Inferior parietal cortex (tissue), 1 donor: ENCODE measurements around the gene KCND3.

Experiments
- DNase-seq: peaks from one replicate; pipeline ENCODE4 v3.0.0-alpha.2; 2016; ENCODE audit errors: extremely low spot score

The KCND3 gene

DNA sequence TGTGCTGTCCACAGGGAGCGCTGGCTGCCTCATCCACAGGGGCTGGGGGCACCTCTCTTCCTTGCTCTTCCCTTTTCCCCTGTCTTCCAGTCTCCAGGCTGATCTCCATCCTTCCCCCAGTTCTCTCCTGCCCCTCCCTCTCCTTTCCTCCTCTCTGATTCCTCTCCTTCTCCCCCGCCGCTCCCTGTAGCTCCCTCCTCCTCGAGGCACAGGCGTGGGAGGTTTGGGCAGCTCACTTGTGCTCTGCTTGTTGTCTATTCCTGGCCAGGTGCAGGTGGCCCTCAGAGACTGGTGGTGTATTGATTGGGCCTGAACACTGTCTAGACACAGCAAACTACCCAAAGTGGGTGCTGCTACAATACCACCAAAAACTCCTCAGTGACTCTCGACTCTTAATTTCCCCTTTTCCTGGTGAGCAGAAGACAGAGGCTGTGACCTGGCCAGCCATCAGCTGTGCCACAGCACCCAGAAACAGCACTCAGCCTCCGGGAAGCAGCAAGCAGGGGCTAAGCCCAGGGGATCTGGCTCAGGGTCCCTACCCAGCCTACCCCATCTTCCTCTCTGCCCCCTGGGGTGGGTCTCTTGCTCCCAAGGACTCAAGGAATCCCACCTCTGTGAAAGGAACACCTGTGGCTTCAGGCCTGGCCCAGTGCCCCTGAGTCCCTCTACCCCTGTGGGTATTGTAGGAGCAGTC lies 140.5 kb downstream of the KCND3 start:
- DNase-seq, result no peak

DNA sequence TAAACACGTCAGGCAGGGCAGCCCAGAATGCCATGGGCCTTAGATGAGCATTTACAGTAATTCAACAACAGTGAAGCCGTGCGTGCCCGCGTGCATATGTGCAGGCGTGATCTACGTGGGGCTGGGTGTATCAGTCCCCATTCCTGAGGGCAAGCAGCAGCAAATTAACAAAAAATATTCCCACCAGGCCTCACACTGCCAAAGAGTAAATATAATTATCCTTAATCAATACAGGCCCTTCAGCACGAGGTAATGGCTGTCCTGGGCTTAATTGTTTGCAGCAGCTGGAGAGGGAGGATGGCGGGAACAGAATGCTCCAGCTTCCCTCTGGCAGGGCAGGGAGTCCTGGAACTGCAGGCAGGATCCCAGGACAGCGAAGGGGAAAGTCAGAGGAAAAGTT lies 142.0 kb downstream of the KCND3 start:
- DNase-seq, result no peak

DNA sequence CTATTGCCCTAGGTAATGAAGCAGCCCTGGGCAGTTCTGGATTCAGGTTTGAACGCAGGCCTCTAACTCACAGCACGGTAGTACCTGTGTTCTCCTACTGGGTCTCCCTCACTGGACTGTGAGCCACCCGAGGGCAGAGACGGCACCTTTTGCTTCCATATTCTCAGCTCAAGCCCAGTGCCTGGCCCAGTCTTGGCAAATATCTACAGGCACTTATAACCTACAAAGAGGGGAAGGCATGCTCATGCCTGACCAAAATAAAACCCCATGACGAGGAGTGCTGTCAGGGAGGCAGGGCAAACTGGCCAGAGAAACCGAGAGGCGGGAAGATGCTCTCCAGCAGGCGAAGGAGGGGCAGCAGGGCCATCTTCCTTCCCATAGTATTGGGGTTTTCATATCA lies 142.6 kb downstream of the KCND3 start:
- DNase-seq, result no peak

DNA sequence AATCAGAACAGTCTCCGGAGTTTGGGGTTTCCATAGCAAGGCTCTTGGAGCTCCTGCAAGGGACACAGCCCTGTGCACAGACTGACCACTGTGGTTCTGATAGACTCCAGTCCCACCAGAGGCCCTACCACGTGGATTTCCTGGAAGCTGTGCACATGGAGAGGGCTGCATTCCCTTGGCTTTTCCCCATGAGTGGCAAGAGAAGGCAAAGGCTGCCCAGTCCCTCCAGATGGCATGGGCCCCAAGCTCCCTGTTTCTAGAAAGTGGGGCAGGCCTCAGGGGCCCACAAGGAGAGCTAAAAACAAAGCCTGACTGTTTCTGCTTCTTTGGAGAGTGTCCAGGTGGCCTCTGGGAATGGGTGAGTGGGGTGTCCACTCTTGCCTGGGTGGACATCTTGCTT lies 146.3 kb downstream of the KCND3 start:
- DNase-seq, result no peak

DNA sequence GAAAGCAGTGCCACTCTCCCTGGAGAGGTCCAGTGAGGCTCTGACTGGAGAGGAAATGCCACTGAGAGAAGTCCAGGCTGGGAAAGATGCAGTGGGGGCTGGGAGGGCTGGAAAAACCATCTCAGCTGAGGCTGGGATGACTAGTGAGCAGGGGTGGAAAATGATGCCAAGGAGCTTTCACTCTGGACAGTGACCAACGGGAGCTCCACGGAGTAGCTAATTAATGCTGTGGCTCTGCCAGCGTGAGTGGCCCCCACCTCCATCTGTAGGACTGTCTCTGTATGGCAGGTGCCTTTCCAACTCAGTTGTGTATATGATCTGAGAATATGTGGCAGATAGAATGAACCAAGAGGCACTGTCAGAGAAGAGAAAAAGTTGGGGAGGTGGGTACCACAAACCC lies 147.1 kb downstream of the KCND3 start:
- no peak for DNase-seq

DNA sequence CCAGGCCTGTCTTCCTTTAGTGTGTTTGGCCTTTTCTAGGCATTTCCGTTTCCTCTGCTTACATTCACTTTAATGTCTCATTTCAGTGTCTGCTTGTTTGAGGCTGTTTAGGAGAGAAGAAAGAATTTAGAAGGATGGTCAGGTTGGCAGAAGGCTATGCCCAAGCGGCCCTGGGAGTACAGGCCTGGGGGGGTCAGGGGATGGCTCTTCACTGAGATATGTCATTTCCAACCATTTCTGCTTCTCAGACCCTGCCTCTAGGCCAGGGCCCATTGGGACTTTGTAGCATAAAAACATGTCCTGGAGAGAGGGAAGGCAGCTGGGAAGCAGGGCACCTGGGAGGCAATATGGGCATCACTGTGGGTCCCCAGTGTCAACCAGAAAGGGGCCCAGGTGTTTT lies 147.7 kb downstream of the KCND3 start:
- no peak for DNase-seq

DNA sequence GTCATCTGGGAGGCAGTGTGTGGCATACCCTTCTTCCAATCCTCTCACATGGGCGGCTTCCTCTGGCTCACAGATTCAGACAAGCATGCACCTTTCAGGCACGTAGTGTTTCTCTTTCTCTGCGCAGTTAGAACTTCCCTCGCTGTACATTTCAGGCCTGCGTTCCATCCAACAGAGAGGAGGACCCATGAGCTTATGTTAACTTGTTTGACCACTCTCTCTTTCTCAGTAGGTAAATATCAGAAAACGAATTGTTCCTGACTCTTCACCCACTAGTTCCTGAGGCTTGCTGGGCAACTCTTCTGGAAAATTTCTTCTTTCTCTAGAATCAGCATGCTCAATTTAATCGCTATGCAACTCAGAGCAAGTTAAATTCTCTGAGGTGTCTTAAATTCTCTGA lies 148.3 kb downstream of the KCND3 start:
- no peak for DNase-seq

DNA sequence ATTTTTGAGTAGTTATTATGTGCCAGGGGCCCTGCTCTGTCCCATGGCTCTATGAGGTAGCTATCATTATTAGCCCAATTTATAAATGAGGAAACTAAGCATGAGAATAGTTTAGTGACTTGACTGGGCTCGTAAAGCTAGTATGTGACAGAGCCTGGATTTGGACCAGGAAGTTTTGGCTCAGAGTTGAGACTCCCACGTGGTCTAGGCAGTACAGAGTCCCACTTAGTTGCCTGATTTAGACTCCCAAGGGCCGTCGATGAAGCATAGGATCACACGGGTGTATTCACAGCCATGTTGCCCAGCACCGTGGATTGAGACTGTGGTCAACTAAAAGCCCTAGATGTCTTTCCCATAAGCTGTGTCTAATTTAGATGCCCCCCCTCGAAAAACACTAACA lies 152.1 kb downstream of the KCND3 start:
- no peak for DNase-seq

DNA sequence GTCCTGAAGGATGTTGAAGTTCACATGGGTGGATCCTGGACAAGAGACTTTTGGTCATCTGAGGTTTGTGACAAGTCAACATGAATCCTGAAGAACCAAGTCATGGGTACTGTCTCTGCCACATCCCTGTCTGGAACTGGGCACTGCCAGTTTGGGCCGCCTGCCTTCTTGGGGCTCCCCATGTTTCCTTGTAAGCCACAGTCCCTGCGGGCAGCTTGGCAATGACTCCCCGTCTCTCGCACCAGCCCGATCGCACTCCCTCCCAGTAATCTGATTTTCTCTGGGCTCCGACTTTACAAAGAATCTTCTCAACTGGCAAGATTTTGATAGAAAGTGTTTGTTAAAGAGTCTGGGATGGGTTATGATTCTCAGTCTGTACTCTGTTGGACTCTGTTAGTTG lies 153.4 kb downstream of the KCND3 start:
- no peak for DNase-seq

DNA sequence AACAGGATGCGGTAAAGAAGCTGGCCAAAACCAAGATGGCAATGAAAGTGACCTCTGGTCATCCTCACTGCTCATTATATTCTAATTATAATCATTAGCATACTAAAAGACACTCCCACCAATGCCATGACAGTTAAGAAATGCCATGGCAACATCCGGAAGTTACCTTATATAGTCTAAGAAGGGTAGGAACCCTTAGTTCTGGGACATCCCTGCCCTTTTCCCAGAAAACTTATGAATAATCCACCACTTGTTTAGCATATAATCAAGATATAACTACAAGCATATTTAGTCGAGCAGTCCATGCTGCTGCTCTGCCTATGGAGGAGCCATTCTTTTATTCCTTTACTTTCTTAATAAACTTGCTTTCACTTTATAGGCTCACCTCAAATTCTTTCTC lies 154.0 kb downstream of the KCND3 start:
- DNase-seq, result no peak

DNA sequence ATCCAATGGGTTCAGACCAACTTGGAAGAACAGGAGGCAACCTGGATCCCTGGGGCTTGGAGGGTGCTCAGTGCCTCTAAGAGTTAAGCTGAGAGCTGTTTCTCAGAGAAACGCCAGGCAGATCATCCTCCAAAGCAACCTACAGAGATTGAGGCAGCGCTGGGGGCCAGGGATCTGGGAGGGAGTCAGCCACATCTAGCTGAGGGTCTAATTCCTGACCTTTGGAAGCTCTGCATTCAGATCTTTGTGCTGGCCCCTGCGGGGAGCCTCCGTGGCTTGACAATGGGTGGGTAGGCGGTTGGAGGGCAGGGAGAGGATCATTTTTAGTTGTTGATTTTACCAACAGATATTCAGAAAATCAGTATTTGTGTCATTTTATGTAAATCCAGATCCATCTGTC lies 154.5 kb downstream of the KCND3 start:
- no peak for DNase-seq

DNA sequence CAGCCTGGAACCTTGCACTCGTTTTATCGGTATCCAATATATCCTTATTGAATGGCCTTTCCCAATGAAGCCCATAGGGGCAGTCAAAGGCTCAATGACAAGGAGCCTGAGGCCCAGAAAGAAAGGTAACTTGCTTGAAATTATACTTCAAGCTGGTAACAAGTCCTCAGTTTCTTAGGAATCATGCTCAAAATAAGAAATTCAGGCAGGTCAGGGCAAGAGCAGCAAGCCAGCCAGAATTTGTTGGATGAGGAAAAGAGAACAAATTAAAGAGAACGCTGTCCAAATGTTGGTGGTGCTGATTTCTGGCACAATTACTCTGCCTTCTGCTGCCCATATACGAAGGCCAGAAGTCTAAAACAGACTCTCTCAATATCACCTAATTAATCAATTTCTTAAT lies 156.1 kb downstream of the KCND3 start:
- DNase-seq, result no peak

DNA sequence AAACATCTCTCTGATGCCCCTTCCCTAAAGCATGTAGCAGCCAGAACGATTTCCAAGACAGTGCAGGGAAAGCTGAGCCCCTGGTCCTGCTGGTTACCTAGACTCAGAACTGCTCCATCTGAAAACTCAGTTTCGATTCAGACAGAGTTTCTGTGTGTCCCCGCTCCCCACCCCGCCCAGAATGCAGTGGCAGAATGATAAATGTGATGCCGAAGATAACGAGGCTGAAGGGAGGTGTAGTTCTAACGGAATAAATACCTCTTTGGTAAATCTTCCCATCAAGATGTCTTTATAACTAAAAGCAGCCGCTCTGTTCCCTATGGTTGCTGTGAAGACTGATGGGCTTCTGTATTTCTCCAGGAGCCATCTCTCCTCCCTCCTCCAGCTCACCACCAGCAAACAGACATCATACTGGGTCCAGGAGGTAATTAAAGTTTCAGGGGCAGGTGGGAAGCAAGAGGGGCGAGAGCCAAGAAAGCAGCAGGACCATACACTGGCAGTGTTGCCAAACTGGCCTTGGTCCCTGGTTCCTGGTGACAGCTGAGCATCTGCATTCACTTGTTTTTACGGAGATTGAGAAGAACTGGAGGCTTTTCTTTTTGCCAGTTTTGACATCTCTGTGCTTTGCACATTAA lies 156.8 kb downstream of the KCND3 start:
- no peak for DNase-seq

DNA sequence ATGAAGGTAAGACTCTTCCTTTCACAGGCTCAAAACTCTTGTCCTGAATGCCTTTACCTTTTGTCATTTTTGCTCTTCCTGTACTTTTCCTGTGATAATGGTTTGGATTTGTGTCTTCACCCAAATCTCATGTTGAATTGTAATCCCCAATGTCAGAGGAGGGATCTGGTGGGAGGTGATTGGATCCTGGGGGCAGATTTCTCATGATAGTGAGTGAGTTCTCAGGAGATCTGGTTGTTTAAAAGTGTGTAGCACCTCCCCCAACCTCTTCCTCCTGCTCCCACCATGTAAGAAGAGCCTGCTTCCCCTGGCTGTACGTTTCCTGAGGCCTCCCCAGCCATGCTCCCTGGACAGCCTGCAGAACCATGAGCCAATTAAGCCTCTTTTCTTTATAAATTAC lies 158.3 kb downstream of the KCND3 start:
- no peak for DNase-seq

DNA sequence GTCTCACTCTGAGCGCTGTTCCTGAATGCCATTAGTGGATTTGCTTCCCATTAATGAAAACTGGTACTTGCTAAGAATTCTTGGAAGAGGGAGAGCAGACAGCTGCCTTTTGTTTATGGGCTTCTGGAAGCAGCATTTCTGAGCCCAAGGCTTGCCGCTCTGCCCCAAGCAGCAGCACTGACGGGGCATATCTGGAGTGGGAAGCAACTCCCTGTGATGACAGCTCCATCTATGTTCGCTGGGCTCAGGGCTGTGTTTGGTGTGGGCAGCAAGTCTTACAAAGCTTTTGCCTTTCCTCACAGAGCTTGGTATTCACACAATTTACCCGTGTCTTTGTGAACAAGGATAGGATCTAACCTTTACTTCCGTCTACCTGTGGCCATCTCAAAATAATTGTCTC lies 161.5 kb downstream of the KCND3 start:
- DNase-seq, result no peak

DNA sequence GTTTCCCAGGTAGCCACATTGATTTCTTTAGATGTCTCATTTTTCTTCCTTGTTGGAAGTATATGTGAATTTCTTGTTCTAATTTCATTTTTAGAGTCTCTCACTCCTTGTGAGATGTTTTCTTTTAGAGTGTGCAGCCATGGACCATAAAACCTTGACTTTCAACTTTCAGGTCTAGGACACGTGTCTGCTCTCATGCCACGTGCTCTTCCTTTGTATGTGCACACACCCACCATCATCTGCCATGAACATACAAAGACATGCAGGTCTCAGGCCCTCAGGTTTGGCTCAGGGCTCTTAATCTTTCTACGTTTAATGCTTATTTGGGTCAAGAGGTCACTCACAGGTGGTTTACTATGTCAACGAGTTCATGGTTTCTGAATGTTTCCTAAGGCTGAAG lies 163.2 kb downstream of the KCND3 start:
- no peak for DNase-seq

DNA sequence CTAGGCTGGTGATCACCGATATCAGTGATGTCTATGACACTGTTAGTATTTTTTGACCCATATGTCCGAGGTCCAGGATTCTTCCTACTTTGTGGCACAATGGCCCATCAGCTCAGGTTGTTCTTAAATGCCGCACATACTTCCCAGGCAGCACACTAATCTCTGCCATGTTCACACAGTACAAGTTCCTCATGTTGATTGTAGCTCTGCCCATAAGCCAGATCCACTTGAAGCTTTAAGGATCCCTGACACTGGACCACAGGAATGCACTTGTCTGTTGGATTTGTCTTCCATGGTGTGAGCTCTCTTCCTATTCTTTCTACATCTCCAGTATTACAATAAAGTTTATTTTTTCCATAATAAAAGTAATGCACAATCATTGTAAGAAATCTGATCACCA lies 164.3 kb downstream of the KCND3 start:
- DNase-seq, result no peak

DNA sequence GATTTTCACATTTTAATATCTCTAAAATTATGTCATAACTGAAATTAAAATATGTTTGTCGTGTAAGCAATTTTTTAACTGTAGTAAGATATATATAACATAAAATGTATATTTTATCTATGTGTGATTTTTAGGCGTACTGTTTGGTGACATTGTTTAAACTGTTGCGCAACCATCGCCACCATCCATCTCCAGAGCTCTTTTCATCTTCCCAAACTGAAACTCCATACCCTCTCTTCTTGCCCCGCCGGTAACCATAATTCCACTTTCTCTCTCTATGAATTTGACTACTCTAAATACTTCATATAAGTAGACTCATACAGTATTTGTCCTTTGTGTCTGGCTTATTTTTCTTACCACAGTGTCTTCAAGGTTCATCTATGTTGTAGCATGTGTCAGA lies 167.3 kb downstream of the KCND3 start:
- no peak for DNase-seq

DNA sequence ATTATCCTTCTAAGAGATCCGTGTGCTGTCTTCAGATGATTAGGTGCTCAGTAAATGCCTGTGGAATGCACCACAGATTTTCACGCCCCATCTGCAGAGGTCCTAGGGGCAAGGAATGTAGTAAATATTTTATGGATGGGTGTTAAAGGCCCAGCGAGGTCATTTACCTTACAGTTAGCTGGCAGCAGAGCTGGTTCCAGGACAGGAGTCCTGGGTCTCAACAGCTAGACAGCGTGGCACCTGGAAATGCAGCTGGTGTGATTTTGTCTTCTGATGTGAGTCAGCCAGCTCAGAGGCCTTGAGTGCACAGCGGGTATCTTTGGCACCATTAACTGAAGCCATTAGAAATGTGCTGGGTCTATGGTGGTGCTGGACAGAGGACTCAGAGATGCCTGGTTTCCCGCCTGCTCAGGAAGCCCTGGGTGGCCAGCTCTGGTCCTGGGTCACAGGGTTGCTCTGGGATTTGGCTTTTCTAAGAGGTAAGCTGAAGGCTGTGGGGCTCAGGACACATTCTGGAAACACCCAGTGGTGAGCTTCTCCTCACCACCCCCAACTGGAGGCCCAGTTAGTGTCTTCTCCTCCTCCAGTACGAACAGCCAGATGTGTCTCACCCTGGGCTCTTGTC lies 168.2 kb downstream of the KCND3 start:
- DNase-seq, result no peak

DNA sequence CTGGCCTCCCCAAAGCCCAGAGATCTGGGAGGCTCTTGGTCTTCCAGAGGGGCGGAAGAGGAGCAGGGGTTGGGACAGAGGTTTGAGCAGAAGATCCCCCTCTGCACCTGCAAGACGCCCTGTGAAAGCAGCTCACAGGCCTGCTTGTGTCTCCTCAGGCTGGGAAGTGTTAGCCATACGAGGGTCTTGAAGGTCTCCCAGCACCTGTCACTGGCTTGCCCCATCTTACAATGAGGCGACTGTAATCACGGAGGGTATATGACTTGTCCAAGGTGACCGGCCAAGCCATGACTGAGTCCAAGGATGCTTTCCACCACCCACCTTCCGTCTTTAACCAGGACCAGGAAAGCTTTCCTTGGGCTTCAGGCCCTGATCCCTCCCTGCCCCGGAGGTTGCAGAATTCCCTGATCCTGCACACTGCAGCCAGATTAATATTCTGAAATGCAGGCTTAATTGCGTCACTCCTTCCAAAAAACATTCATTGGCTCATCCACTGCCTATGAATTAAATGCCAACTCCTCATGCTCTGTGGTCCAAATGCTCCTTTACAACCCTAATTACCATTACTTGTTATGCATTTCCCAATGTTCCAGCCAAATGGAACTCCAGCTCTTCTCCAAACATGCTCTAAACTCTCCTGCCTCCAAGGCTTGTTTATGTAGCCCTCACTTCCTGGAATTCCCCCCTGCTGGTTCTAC lies 169.8 kb downstream of the KCND3 start:
- no peak for DNase-seq

DNA sequence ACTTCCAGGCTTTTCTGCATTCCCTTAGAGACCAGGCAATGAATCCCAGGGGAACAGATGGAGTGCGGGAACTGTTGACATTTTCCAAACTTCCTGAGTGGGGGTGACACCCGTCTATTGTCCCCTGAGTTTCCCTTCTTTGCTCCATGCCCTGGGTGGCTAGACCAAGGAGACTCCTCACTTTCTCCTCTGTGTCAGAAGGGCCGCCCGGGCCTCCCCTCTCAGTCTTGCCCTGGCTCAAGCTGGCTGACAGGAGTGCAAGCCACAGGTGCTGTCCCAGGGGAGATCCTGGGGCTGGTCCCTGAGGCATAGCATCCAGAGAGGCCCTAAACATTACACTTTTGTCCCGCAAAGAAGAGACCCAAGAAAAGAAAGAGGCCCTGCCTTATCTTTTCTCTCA lies 170.9 kb downstream of the KCND3 start:
- no peak for DNase-seq

DNA sequence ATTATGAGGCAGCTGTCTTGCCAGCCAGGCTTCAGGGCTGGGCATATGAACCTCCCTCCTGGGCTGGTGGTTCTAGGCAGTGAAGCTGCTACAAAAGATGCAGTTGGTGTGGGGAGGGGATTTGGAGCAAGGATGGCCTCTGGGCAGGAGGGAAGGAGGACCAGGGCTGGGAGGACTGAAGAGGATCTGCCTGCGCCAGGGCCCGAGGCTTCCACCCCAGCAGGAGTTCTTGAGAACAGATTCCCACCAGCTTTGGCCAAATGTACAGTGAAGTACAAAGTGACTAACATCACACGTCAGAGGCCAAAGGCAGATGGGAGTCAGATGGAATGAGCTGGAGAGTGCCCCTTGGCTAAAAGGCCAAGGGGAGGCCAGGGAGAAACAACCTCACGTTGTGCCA lies 171.4 kb downstream of the KCND3 start:
- DNase-seq, result no peak

DNA sequence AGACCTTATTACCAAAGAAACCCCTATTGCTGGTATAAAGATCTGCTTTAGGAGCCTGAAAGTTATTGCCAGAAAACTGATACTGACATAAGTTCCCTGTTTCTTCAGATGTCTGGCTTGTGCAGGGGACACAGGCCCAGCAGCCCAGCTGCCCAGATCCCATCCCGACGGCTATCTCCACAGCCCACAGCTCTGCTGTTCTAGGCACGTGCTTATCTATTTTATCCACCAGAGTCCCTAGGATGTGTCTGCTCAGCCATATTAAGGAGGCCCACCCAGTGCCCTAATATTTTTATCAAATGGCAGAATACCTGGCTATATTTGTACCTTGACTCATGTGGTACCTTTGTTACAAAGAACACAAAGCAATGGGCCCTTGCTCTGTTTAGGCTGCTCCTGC lies 174.8 kb downstream of the KCND3 start:
- DNase-seq, result no peak
